MM.1S (cell line): ENCODE measurements around the gene PRCC.

Source experiments
- CTCF ChIP-seq: fragments of 300-600 bp; sonication (generic); IDR thresholded peaks from 2 replicates; pipeline ENCODE4 v1.5.1; 2016; ENCODE audit warnings: antibody characterized with exemption, low read length, mixed read lengths
- EZH2 ChIP-seq: fragments of 300-600 bp; sonication (generic); optimal IDR thresholded peaks from 2 replicates; pipeline ENCODE3; 2017; ENCODE audit warnings: low read depth, mild to moderate bottlenecking, antibody characterized with exemption, low read length, mixed read lengths

- no peak for TF ChIP-seq CTCF
- no peak for TF ChIP-seq EZH2
Measured at GRCh38 chr1:156721535-156721934, 45.8 kb upstream of the PRCC start.
